OCI-LY7 (cell line): ENCODE measurements around the gene FAM181B. TPM values are rescaled to one million over a fixed set of nuclear protein-coding genes. Genes with fewer than 3 reads are reported as not detected.

Experiments used
- BruUV-seq: library from RNA; stranded (reverse); fragments of 400-500 nt; replicated peaks from 2 replicates; lab custom pipeline; 2021; lab: Mats Ljungman, UMichigan
- CTCF ChIA-PET: fragments of 300-600 bp; sonication (Branson Sonifier 250); formaldehyde crosslinking; loops from one replicate; lab custom pipeline; 2022; ENCODE audit warnings: antibody characterized with exemption; ENCODE audit not compliant: unreplicated experiment; lab: Charles Lee
- POLR2A ChIA-PET: fragments of 300-600 bp; sonication (Branson Sonifier 250); formaldehyde crosslinking; loops from one replicate; lab custom pipeline; 2022; ENCODE audit warnings: antibody characterized with exemption; lab: Charles Lee
- DNase-seq: peaks from one replicate; pipeline ENCODE4 v3.0.0-alpha.2; 2015; ENCODE audit warnings: low spot score
- H2AFZ ChIP-seq: fragments of 200-600 bp; sonication (generic), shearing (Covaris generic); 2 replicates; pipeline ENCODE4 v1.6.1; 2014; ENCODE audit warnings: mild to moderate bottlenecking, antibody characterized with exemption, low read length, moderate library complexity
- H3K27ac ChIP-seq: fragments of 200-600 bp; sonication (generic); 2 replicates; pipeline ENCODE4 v1.5.1; 2014; ENCODE audit warnings: mixed run types, low read depth, mild to moderate bottlenecking, moderate library complexity, low read length, inconsistent platforms; ENCODE audit not compliant: poor library complexity, severe bottlenecking
- H3K36me3 ChIP-seq: fragments of 200-600 bp; sonication (generic); 2 replicates; pipeline ENCODE4 v1.6.1; 2014; ENCODE audit warnings: mild to moderate bottlenecking, antibody characterized with exemption, low read length, moderate library complexity, mixed read lengths; ENCODE audit not compliant: insufficient read depth
- H3K4me1 ChIP-seq: fragments of 200-600 bp; sonication (generic); 2 replicates; pipeline ENCODE4 v1.5.1; 2014; ENCODE audit warnings: mild to moderate bottlenecking, low read length; ENCODE audit not compliant: insufficient read depth, poor library complexity, severe bottlenecking
- H3K4me2 ChIP-seq: fragments of 200-600 bp; sonication (generic); 2 replicates; pipeline ENCODE4 v1.6.1; 2014; ENCODE audit warnings: mild to moderate bottlenecking, low read length
- H3K4me3 ChIP-seq: fragments of 200-600 bp; sonication (generic); 2 replicates; pipeline ENCODE4 v1.5.1; 2014; ENCODE audit warnings: mild to moderate bottlenecking, low read depth, low read length; ENCODE audit not compliant: poor library complexity, severe bottlenecking
- H3K79me2 ChIP-seq: fragments of 200-600 bp; sonication (generic); 2 replicates; pipeline ENCODE4 v1.6.1; 2016; ENCODE audit warnings: low read depth, mild to moderate bottlenecking, low read length, moderate library complexity, mixed read lengths; ENCODE audit not compliant: insufficient read depth
- H3K9me2 ChIP-seq: fragments of 200-600 bp; sonication (generic); 2 replicates; pipeline ENCODE4 v1.6.1; 2016; ENCODE audit warnings: mild to moderate bottlenecking, low read length, mixed read lengths; ENCODE audit not compliant: insufficient read depth
- H3K9me3 ChIP-seq: fragments of 200-600 bp; sonication (generic); 2 replicates; pipeline ENCODE4 v1.6.1; 2014; ENCODE audit warnings: mild to moderate bottlenecking, mixed run types, low read length, mixed read lengths
- H4K20me1 ChIP-seq: fragments of 200-600 bp; sonication (generic); 2 replicates; pipeline ENCODE4 v1.6.1; 2014; ENCODE audit warnings: mild to moderate bottlenecking, antibody characterized with exemption, low read length, moderate library complexity, mixed read lengths; ENCODE audit not compliant: insufficient read depth
- EZH2phosphoT487 ChIP-seq: fragments of 200-600 bp; sonication (generic); IDR thresholded peaks from 2 replicates; pipeline ENCODE4 v1.6.1; 2018; ENCODE audit warnings: low read depth, borderline replicate concordance, mild to moderate bottlenecking, mixed run types, antibody characterized with exemption, low read length, moderate library complexity, mixed read lengths
- intact Hi-C: fragments of 100-400 bp; cut with micrococcal nuclease; formaldehyde crosslinking; loops from one replicate; pipeline ENCODE4 v1.10.0; 2022; ENCODE audit not compliant: unreplicated experiment
- total RNA-seq, 2 experiments: library from RNA; depleted of rRNA in 1 of 2; stranded (reverse); fragments of >200 nt in 1 of 2; shearing (Covaris generic) in 1 of 2; gene quantifications; 2 replicates each; pipeline ENCODE4 v1.2.3, GENCODE V29; 2014 to 2022
- TF ChIP-seq, protein P1 (sequence below): fragments of 200-600 bp; sonication (generic); conservative IDR thresholded peaks from 2 replicates; pipeline ENCODE4 v1.5.1; 2014; ENCODE audit warnings: mild to moderate bottlenecking, antibody characterized with exemption, low read length, moderate library complexity, mixed read lengths

FAM181B gene
- total RNA-seq, 2 experiments from 2014 or later = not detected

DNA sequence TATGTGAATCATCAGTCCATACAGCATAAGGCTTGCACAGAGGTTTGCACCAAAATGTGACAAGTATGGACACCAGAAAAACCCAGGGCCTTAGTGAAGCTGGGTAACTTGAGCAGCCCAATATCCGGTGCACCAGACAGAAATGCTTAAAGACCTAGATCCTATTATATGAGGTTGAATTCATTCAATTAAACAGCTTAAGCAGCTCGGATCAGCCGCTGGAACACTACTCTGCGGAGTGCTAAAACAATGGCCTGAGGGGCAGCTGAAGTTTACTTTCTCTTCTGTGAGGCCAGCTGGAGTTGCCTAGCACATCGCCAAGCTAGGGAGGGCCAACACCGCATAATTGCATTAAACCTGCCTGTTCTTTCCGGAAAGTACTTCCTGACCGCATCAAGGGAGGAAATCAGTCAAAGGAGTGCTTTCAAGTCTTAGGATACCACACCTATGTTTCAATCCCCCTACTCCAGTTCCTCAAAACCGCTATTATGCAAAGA is 17.0 kb upstream of the FAM181B start:
- no peak overlapping the region for H3K4me2 ChIP-seq
- no peak for DNase-seq
- H3K36me3 ChIP-seq = no peaks in the 10 kb centered on the region
- no peaks in the 10 kb centered on the region for H3K79me2 ChIP-seq
- BruUV-seq = no TSS peak
- ChIA-PET CTCF (no interaction called here), POLR2A (interaction anchor here (1.0 kb wide), 1 partner anchor 13 kb away, joined by 4 read pairs; no protein-coding TSS in a partner anchor)
- intact Hi-C loops = no loop called here
- TF ChIP-seq, protein P1, sequence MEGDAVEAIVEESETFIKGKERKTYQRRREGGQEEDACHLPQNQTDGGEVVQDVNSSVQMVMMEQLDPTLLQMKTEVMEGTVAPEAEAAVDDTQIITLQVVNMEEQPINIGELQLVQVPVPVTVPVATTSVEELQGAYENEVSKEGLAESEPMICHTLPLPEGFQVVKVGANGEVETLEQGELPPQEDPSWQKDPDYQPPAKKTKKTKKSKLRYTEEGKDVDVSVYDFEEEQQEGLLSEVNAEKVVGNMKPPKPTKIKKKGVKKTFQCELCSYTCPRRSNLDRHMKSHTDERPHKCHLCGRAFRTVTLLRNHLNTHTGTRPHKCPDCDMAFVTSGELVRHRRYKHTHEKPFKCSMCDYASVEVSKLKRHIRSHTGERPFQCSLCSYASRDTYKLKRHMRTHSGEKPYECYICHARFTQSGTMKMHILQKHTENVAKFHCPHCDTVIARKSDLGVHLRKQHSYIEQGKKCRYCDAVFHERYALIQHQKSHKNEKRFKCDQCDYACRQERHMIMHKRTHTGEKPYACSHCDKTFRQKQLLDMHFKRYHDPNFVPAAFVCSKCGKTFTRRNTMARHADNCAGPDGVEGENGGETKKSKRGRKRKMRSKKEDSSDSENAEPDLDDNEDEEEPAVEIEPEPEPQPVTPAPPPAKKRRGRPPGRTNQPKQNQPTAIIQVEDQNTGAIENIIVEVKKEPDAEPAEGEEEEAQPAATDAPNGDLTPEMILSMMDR = no peak
- TF ChIP-seq EZH2phosphoT487 = no peak
- no peaks in the 10 kb centered on the region for H3K4me1 ChIP-seq
- H3K4me3 ChIP-seq = no peak overlapping the region
- H3K27ac ChIP-seq = no peak overlapping the region
- H3K9me2 ChIP-seq = no peaks in the 10 kb centered on the region
- H2AFZ ChIP-seq = no peak overlapping the region
- no peaks in the 10 kb centered on the region for H3K9me3 ChIP-seq
- no peaks in the 10 kb centered on the region for H4K20me1 ChIP-seq

DNA sequence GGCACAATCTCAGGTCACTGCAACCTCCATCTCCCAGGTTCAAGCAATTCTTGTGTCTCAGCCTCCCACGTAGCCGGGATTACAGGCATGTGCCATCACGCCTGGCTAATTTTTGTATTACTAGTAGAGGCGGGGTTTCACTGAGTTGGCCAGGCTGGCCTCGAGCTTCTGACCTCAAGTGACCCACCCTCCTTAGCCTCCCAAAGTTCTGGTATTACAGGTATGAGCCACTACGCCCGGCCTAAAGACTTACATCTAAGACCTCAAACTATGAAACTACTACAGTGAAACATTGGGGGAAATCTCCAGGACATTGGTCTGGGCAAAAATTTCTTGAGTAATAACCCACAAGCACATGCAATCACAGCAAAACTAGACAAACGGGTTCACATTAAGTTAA is 13.8 kb upstream of the FAM181B start:
- no peak overlapping the region for H3K4me3 ChIP-seq
- H3K9me2 ChIP-seq = no peaks in the 10 kb centered on the region
- ChIA-PET CTCF (no interaction called here), POLR2A (interaction anchor here (0.6 kb wide), 1 partner anchor 1649 kb away, joined by 3 read pairs; no protein-coding TSS in a partner anchor)
- H2AFZ ChIP-seq = no peak overlapping the region
- H3K4me1 ChIP-seq = no peaks in the 10 kb centered on the region
- TF ChIP-seq, protein P1 = no peak
- no peak for TF ChIP-seq EZH2phosphoT487
- DNase-seq = no peak
- no peaks in the 10 kb centered on the region for H4K20me1 ChIP-seq
- BruUV-seq = no TSS peak
- no peaks in the 10 kb centered on the region for H3K36me3 ChIP-seq
- no peaks in the 10 kb centered on the region for H3K9me3 ChIP-seq
- H3K27ac ChIP-seq = no peak overlapping the region
- intact Hi-C loops = no loop called here
- H3K4me2 ChIP-seq = no peak overlapping the region
- H3K79me2 ChIP-seq = no peaks in the 10 kb centered on the region

DNA sequence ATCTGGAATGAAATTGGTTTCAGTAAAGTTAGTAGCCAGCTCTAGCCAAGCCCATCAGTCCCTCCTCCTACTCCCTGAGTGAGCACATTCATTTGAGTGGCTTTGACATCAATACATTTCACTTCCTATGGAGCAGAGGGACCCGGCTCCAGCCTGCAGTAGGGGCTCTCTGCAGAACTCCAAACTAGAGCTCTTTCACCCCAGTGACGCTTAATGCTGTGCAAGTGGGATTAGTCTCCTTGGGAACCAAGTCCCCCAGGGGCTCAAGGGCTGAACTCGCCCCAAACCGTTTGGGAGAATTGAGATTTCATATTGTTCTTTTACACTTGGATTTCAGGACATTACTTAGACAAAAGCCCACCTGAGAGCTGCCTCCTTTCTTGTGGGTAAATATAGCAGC is 4.4 kb upstream of the FAM181B start:
- POLR2A ChIA-PET = interaction anchor here (0.6 kb wide), 1 partner anchor 1206 kb away, joined by 3 read pairs; no protein-coding TSS in a partner anchor
- BruUV-seq = no TSS peak
- intact Hi-C loops = no loop called here
- H3K9me3 ChIP-seq = no peaks in the 10 kb centered on the region
- H3K27ac ChIP-seq = no peak overlapping the region
- H3K79me2 ChIP-seq = no peaks in the 10 kb centered on the region
- no peak overlapping the region for H2AFZ ChIP-seq
- H3K4me2 ChIP-seq = no peak overlapping the region
- DNase-seq = no peak
- H3K9me2 ChIP-seq = no peaks in the 10 kb centered on the region
- H3K4me1 ChIP-seq = no peaks in the 10 kb centered on the region
- CTCF ChIA-PET = interaction anchor here (0.8 kb wide), 1 partner anchor 38 kb away, joined by 5 read pairs; no protein-coding TSS in a partner anchor
- H3K36me3 ChIP-seq = no peaks in the 10 kb centered on the region
- TF ChIP-seq, protein P1 = no peak
- no peak for TF ChIP-seq EZH2phosphoT487
- H3K4me3 ChIP-seq = no peak overlapping the region
- H4K20me1 ChIP-seq = no peaks in the 10 kb centered on the region
